HEK293 (cell line): ENCODE results near the gene INA.

ENCODE experiments used
- HOXA7 ChIP-seq: sonication (generic); formaldehyde crosslinking; IDR thresholded peaks from 2 replicates; pipeline ENCODE4 v1.8.1; 2022; ENCODE audit warnings: missing genetic modification reagents, borderline replicate concordance
- HOXD13 ChIP-seq: sonication (generic); formaldehyde crosslinking; IDR thresholded peaks from 2 replicates; pipeline ENCODE4 v1.8.0; 2022; ENCODE audit warnings: missing genetic modification reagents, borderline replicate concordance
- PRDM1 ChIP-seq: fragments of 450-650 bp; formaldehyde crosslinking; IDR thresholded peaks from 2 replicates; pipeline ENCODE4; 2016; ENCODE audit warnings: missing biosample characterization, missing genetic modification characterization
- PRDM10 ChIP-seq: fragments of 450-650 bp; formaldehyde crosslinking; IDR thresholded peaks from 2 replicates; pipeline ENCODE4 v1.5.1; 2016; ENCODE audit warnings: missing biosample characterization, missing genetic modification characterization
- ZBTB21 ChIP-seq: fragments of 450-650 bp; formaldehyde crosslinking; IDR thresholded peaks from 2 replicates; pipeline ENCODE4 v1.5.1; 2017; ENCODE audit warnings: missing biosample characterization, missing genetic modification characterization
- ZBTB48 ChIP-seq: fragments of 450-650 bp; formaldehyde crosslinking; IDR thresholded peaks from 2 replicates; pipeline ENCODE4 v1.5.1; 2016; ENCODE audit warnings: missing biosample characterization, missing genetic modification characterization
- ZBTB7A ChIP-seq: fragments of 450-650 bp; formaldehyde crosslinking; IDR thresholded peaks from 2 replicates; pipeline ENCODE4 v1.5.1; 2016; ENCODE audit warnings: low read depth, missing biosample characterization, missing genetic modification characterization
- ZNF138 ChIP-seq: fragments of 450-650 bp; formaldehyde crosslinking; IDR thresholded peaks from 2 replicates; pipeline ENCODE4 v1.5.1; 2016; ENCODE audit warnings: missing biosample characterization, missing genetic modification characterization, borderline replicate concordance
- ZNF211 ChIP-seq: fragments of 450-650 bp; formaldehyde crosslinking; IDR thresholded peaks from 2 replicates; pipeline ENCODE4 v1.5.1; 2016; ENCODE audit warnings: low read depth, missing biosample characterization, missing genetic modification characterization
- ZNF24 ChIP-seq: fragments of 450-650 bp; formaldehyde crosslinking; IDR thresholded peaks from 2 replicates; pipeline ENCODE4 v1.5.1; 2016; ENCODE audit warnings: missing biosample characterization, missing genetic modification characterization
- ZNF26 ChIP-seq: fragments of 450-650 bp; formaldehyde crosslinking; IDR thresholded peaks from 2 replicates; pipeline ENCODE4 v1.5.1; 2016; ENCODE audit warnings: missing biosample characterization, missing genetic modification characterization
- ZNF266 ChIP-seq: fragments of 450-650 bp; formaldehyde crosslinking; IDR thresholded peaks from 2 replicates; pipeline ENCODE4 v1.5.1; 2016; ENCODE audit warnings: missing biosample characterization, missing genetic modification characterization, low read depth
- ZNF366 ChIP-seq: fragments of 450-650 bp; formaldehyde crosslinking; conservative IDR thresholded peaks from 2 replicates; pipeline ENCODE4 v1.5.1; 2016; ENCODE audit warnings: missing biosample characterization, missing genetic modification characterization
- ZNF37A ChIP-seq: fragments of 450-650 bp; IDR thresholded peaks from 2 replicates; pipeline ENCODE4 v1.5.1; 2018; ENCODE audit warnings: missing biosample characterization, missing genetic modification characterization
- ZNF514 ChIP-seq: fragments of 450-650 bp; formaldehyde crosslinking; IDR thresholded peaks from 2 replicates; pipeline ENCODE4 v1.5.1; 2016; ENCODE audit warnings: missing biosample characterization, missing genetic modification characterization
- ZNF596 ChIP-seq: fragments of 450-650 bp; IDR thresholded peaks from 2 replicates; pipeline ENCODE4 v1.5.0; 2018; ENCODE audit warnings: missing biosample characterization, mild to moderate bottlenecking, missing genetic modification characterization, moderate library complexity
- ZNF658 ChIP-seq: fragments of 450-650 bp; formaldehyde crosslinking; IDR thresholded peaks from 2 replicates; pipeline ENCODE4; 2016; ENCODE audit warnings: missing biosample characterization, missing genetic modification characterization
- ZNF707 ChIP-seq: fragments of 450-650 bp; formaldehyde crosslinking; IDR thresholded peaks from 2 replicates; pipeline ENCODE4 v1.5.1; 2016; ENCODE audit warnings: missing biosample characterization, missing genetic modification characterization
- ZNF76 ChIP-seq: fragments of 450-650 bp; formaldehyde crosslinking; IDR thresholded peaks from 2 replicates; pipeline ENCODE4; 2016; ENCODE audit warnings: low read depth, missing biosample characterization, missing genetic modification characterization, borderline replicate concordance
- ZNF768 ChIP-seq: fragments of 450-650 bp; formaldehyde crosslinking; IDR thresholded peaks from 2 replicates; pipeline ENCODE4 v1.5.1; 2018; ENCODE audit warnings: missing biosample characterization, mild to moderate bottlenecking, missing genetic modification characterization
- ZNF792 ChIP-seq: fragments of 450-650 bp; formaldehyde crosslinking; IDR thresholded peaks from 2 replicates; pipeline ENCODE4 v1.5.1; 2016; ENCODE audit warnings: missing biosample characterization, missing genetic modification characterization
- ZSCAN23 ChIP-seq: fragments of 450-650 bp; formaldehyde crosslinking; IDR thresholded peaks from 2 replicates; pipeline ENCODE4 v1.5.1; 2016; ENCODE audit warnings: missing biosample characterization, missing genetic modification characterization
- TF ChIP-seq, protein P1 (sequence below): fragments of 450-650 bp; formaldehyde crosslinking; IDR thresholded peaks from 2 replicates; pipeline ENCODE4 v1.5.1; 2016; ENCODE audit warnings: missing biosample characterization, missing genetic modification characterization
- TF ChIP-seq, protein P2 (sequence below): fragments of 450-650 bp; formaldehyde crosslinking; IDR thresholded peaks from 2 replicates; pipeline ENCODE4 v1.5.1; 2017; ENCODE audit warnings: missing biosample characterization, missing genetic modification characterization
- TF ChIP-seq, protein P3 (sequence below): fragments of 450-650 bp; IDR thresholded peaks from 2 replicates; pipeline ENCODE4 v1.5.1; 2018; ENCODE audit warnings: missing biosample characterization, mild to moderate bottlenecking, missing genetic modification characterization
- TF ChIP-seq, protein P4 (sequence below): fragments of 450-650 bp; formaldehyde crosslinking; optimal IDR thresholded peaks from 2 replicates; pipeline ENCODE3; 2016; ENCODE audit warnings: missing biosample characterization, mild to moderate bottlenecking, missing genetic modification characterization

The INA gene

GRCh38 chr10:103276896-103277712 lies at the start of gene INA (continued):
- TF ChIP-seq PRDM10 (tag by site-specific recombination) (no peak), ZNF76 (tag by site-specific recombination) (no peak), ZNF366 (tag by site-specific recombination) (0 out of 2 replicates have a peak, but pooled peaks have one; percentile 14), HOXD13 (CRISPR knock-in tag) (no peak), ZNF768 (tag by site-specific recombination) (no peak), ZNF658 (no peak), ZNF792 (no peak), PRDM1 (tag by site-specific recombination) (no peak), ZNF596 (tag by site-specific recombination) (no peak), HOXA7 (CRISPR knock-in tag) (no peak), ZNF514 (tag by site-specific recombination) (no peak), ZBTB48 (tag by site-specific recombination) (no peak), ZNF37A (tag by site-specific recombination) (no peak), ZSCAN23 (tag by site-specific recombination) (no peak), ZNF26 (tag by site-specific recombination) (no peak), ZNF707 (no peak), ZNF138 (tag by site-specific recombination) (no peak), ZBTB21 (tag by site-specific recombination) (no peak), ZBTB7A (tag by site-specific recombination) (no peak), ZNF211 (tag by site-specific recombination) (no peak), ZNF24 (tag by site-specific recombination) (no peak), ZNF266 (tag by site-specific recombination) (no peak)
- TF ChIP-seq, protein P1, sequence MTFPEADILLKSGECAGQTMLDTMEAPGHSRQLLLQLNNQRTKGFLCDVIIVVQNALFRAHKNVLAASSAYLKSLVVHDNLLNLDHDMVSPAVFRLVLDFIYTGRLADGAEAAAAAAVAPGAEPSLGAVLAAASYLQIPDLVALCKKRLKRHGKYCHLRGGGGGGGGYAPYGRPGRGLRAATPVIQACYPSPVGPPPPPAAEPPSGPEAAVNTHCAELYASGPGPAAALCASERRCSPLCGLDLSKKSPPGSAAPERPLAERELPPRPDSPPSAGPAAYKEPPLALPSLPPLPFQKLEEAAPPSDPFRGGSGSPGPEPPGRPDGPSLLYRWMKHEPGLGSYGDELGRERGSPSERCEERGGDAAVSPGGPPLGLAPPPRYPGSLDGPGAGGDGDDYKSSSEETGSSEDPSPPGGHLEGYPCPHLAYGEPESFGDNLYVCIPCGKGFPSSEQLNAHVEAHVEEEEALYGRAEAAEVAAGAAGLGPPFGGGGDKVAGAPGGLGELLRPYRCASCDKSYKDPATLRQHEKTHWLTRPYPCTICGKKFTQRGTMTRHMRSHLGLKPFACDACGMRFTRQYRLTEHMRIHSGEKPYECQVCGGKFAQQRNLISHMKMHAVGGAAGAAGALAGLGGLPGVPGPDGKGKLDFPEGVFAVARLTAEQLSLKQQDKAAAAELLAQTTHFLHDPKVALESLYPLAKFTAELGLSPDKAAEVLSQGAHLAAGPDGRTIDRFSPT (tag by site-specific recombination), result no peak
- TF ChIP-seq, protein P2, sequence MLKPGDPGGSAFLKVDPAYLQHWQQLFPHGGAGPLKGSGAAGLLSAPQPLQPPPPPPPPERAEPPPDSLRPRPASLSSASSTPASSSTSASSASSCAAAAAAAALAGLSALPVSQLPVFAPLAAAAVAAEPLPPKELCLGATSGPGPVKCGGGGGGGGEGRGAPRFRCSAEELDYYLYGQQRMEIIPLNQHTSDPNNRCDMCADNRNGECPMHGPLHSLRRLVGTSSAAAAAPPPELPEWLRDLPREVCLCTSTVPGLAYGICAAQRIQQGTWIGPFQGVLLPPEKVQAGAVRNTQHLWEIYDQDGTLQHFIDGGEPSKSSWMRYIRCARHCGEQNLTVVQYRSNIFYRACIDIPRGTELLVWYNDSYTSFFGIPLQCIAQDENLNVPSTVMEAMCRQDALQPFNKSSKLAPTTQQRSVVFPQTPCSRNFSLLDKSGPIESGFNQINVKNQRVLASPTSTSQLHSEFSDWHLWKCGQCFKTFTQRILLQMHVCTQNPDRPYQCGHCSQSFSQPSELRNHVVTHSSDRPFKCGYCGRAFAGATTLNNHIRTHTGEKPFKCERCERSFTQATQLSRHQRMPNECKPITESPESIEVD (tag by site-specific recombination), result no peak
- TF ChIP-seq, protein P3, sequence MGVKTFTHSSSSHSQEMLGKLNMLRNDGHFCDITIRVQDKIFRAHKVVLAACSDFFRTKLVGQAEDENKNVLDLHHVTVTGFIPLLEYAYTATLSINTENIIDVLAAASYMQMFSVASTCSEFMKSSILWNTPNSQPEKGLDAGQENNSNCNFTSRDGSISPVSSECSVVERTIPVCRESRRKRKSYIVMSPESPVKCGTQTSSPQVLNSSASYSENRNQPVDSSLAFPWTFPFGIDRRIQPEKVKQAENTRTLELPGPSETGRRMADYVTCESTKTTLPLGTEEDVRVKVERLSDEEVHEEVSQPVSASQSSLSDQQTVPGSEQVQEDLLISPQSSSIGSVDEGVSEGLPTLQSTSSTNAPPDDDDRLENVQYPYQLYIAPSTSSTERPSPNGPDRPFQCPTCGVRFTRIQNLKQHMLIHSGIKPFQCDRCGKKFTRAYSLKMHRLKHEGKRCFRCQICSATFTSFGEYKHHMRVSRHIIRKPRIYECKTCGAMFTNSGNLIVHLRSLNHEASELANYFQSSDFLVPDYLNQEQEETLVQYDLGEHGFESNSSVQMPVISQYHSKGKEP (tag by site-specific recombination), result no peak
- TF ChIP-seq, protein P4, sequence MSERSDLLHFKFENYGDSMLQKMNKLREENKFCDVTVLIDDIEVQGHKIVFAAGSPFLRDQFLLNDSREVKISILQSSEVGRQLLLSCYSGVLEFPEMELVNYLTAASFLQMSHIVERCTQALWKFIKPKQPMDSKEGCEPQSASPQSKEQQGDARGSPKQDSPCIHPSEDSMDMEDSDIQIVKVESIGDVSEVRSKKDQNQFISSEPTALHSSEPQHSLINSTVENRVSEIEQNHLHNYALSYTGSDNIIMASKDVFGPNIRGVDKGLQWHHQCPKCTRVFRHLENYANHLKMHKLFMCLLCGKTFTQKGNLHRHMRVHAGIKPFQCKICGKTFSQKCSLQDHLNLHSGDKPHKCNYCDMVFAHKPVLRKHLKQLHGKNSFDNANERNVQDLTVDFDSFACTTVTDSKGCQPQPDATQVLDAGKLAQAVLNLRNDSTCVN (tag by site-specific recombination), result peak; percentile 86
